Measurements from ENCODE around the gene OTUD6A. TPM values are rescaled to one million over a fixed set of nuclear protein-coding genes. Genes with fewer than 3 reads are reported as not detected.

OTUD6A gene
- total and polyA plus RNA-seq, 2 experiments from 2014 or later = not detected

Small RNAs within 50 kb of the gene (microRNA-seq; reads per million reads assigned to microRNA genes)
- gene MIR676 = 19.2 reads per million, percentile 37 among the genes with 10 or more reads in this experiment

Small RNAs within 50 kb of the gene (small RNA-seq; reads per million reads assigned to genes)
- gene MIR676 = 0.84 reads per million, percentile 64 among the genes with 10 or more reads in this experiment

Other genes starting within 250 kb of the OTUD6A start
- not detected in 2 replicates for gene AWAT2, start 12.5 kb upstream of the OTUD6A start, total RNA-seq
- not detected in 2 replicates for gene AWAT2, start 12.5 kb upstream of the OTUD6A start, polyA plus RNA-seq
- gene IGBP1, start 71.0 kb downstream of the OTUD6A start, total RNA-seq = 61.6 and 72.0 TPM in 2 replicates
- 26.8 and 30.2 TPM in 2 replicates for gene IGBP1, start 71.0 kb downstream of the OTUD6A start, polyA plus RNA-seq
- gene DGAT2L6, start 115.0 kb downstream of the OTUD6A start, total RNA-seq = not detected in 2 replicates
- 0.16 TPM in 1 of 2 replicates, not detected in the other for gene DGAT2L6, start 115.0 kb downstream of the OTUD6A start, polyA plus RNA-seq
- gene AWAT1, start 172.2 kb downstream of the OTUD6A start, total RNA-seq = not detected in 2 replicates
- not detected in 2 replicates for gene AWAT1, start 172.2 kb downstream of the OTUD6A start, polyA plus RNA-seq
- 0.87 and 3.3 TPM in 2 replicates for gene P2RY4, start 197.7 kb downstream of the OTUD6A start, total RNA-seq
- gene P2RY4, start 197.7 kb downstream of the OTUD6A start, polyA plus RNA-seq = 2.0 TPM in 2 replicates
- gene ARR3, start 205.9 kb downstream of the OTUD6A start, total RNA-seq = not detected in 2 replicates
- not detected in 2 replicates for gene ARR3, start 205.9 kb downstream of the OTUD6A start, polyA plus RNA-seq
- not detected in 2 replicates for gene RAB41, start 219.7 kb downstream of the OTUD6A start, total RNA-seq
- gene RAB41, start 219.7 kb downstream of the OTUD6A start, polyA plus RNA-seq = not detected in 2 replicates
- 37.6 and 38.8 TPM in 2 replicates for gene PDZD11, start 227.5 kb downstream of the OTUD6A start, total RNA-seq
- gene PDZD11, start 227.5 kb downstream of the OTUD6A start, polyA plus RNA-seq = 52.5 and 57.6 TPM in 2 replicates
- 4.8 and 6.4 TPM in 2 replicates for gene KIF4A, start 227.6 kb downstream of the OTUD6A start, total RNA-seq
- 4.0 and 4.2 TPM in 2 replicates for gene KIF4A, start 227.6 kb downstream of the OTUD6A start, polyA plus RNA-seq

Measured in hepatocyte (in vitro differentiated cells).